Measurements from ENCODE around the gene ODC1.

- TF ChIP-seq EP300 (IDR thresholded peaks at IDR 0.05) (no peak), CTCF (IDR thresholded peaks at IDR 0.05) (no peak), POLR2A (IDR thresholded peaks at IDR 0.05) (no peak), POLR2AphosphoS5 (IDR thresholded peaks at IDR 0.05) (no peak)
Observed at GRCh38 chr2:10415048-10415447, 33.1 kb downstream of the ODC1 start.
